ENCODE data around the gene TEP1. TPM values are rescaled to one million over a fixed set of nuclear protein-coding genes. Genes with fewer than 3 reads are reported as not detected.

TEP1 gene
- total RNA-seq, 1 donor from 2014 or later: 24.6 TPM

GRCh38 chr14:20328705-20329104 is 84.6 kb downstream of the TEP1 start:
- intact Hi-C loops (cut with DNase I): loop anchor here (5.0 kb wide), 1 partner anchor 284 kb away; no protein-coding TSS in a partner anchor
- DNase-seq (ENCODE audit: extremely low spot score in 2 of 2): no peak
- H3K36me3 ChIP-seq: peaks cover 0 to 29% of the 10 kb centered on the region in 2 donors
- H3K27me3 ChIP-seq: no peaks in the 10 kb centered on the region
- H3K4me3 ChIP-seq: no peak overlapping the region
- peaks cover 29% of the 10 kb centered on the region for H3K4me1 ChIP-seq
- H3K9me3 ChIP-seq: no peaks in the 10 kb centered on the region
- no peak for TF ChIP-seq POLR2A (IDR thresholded peaks at IDR 0.05)
- TF ChIP-seq POLR2AphosphoS5 (IDR thresholded peaks at IDR 0.05; ENCODE audit: insufficient read depth in 1 of 2, low read depth in 1 of 2): no peak
- no peak for TF ChIP-seq CTCF (IDR thresholded peaks at IDR 0.05)
- no peak overlapping the region for H3K27ac ChIP-seq

GRCh38 chr14:20327005-20327869 is 86.1 kb downstream of the TEP1 start:
- intact Hi-C loops (cut with DNase I): loop anchor here (5.0 kb wide), 1 partner anchor 285 kb away; no protein-coding TSS in a partner anchor
- H3K9me3 ChIP-seq: no peaks in the 10 kb centered on the region
- no peak for TF ChIP-seq POLR2A (IDR thresholded peaks at IDR 0.05)
- TF ChIP-seq CTCF (IDR thresholded peaks at IDR 0.05): peak; percentile 64 to 74 (median 65)
- peak in 1 of 2 donors; percentile 69 for TF ChIP-seq POLR2AphosphoS5 (IDR thresholded peaks at IDR 0.05; ENCODE audit: insufficient read depth in 1 of 2, low read depth in 1 of 2)
- no peak for DNase-seq (ENCODE audit: extremely low spot score in 2 of 2)
- H3K36me3 ChIP-seq: peaks cover 0 to 39% of the 10 kb centered on the region in 2 donors
- H3K27ac ChIP-seq: peak overlapping the region; percentile 42
- no peak overlapping the region for H3K4me3 ChIP-seq
- peaks cover 24% of the 10 kb centered on the region for H3K4me1 ChIP-seq
- H3K27me3 ChIP-seq: no peaks in the 10 kb centered on the region

GRCh38 chr14:20317720-20318119 is 95.6 kb downstream of the TEP1 start:
- Histone ChIP-seq H3K27ac (no peak overlapping the region), H3K27me3 (no peaks in the 10 kb centered on the region), H3K9me3 (no peaks in the 10 kb centered on the region), H3K36me3 (peaks cover 0 to 57% of the 10 kb centered on the region in 2 donors), H3K4me1 (no peaks in the 10 kb centered on the region), H3K4me3 (no peak overlapping the region)
- intact Hi-C loops (cut with DNase I): no loop called here
- TF ChIP-seq POLR2AphosphoS5 (IDR thresholded peaks at IDR 0.05; ENCODE audit: insufficient read depth in 1 of 2, low read depth in 1 of 2) (no peak), POLR2A (IDR thresholded peaks at IDR 0.05) (no peak), CTCF (IDR thresholded peaks at IDR 0.05) (no peak)
- no peak for DNase-seq (ENCODE audit: extremely low spot score in 2 of 2)

Small RNA genes within 50 kb of the gene (small RNA-seq; reads per million reads assigned to genes)
- 0.52 reads per million for gene RNA5SP382
- not detected for gene SNORA79B
- gene SNORD126: 418 reads per million, percentile 98 among the genes with 10 or more reads in this experiment

Other genes starting within 250 kb of the TEP1 start
- gene OR11G2, start 222.6 kb downstream of the TEP1 start, total RNA-seq: not detected
- gene OR11H6, start 189.8 kb downstream of the TEP1 start, total RNA-seq: not detected
- gene OR11H7, start 184.5 kb downstream of the TEP1 start, total RNA-seq: not detected
- not detected for gene OR11H4, start 174.2 kb downstream of the TEP1 start, total RNA-seq
- 10.8 TPM for gene TTC5, start 107.5 kb downstream of the TEP1 start, total RNA-seq
- gene CCNB1IP1, start 80.2 kb downstream of the TEP1 start, total RNA-seq: 38.5 TPM
- 5.9 TPM for gene PARP2, start 69.9 kb downstream of the TEP1 start, total RNA-seq
- gene KLHL33, start 22.7 kb upstream of the TEP1 start, total RNA-seq: 1.2 TPM
- gene OSGEP, start 41.3 kb upstream of the TEP1 start, total RNA-seq: 60.9 TPM
- gene APEX1, start 41.7 kb upstream of the TEP1 start, total RNA-seq: 95.5 TPM
- 24.1 TPM for gene PIP4P1, start 47.9 kb upstream of the TEP1 start, total RNA-seq
- 64.6 TPM for gene PNP, start 55.9 kb upstream of the TEP1 start, total RNA-seq
- gene RNASE10, start 92.0 kb upstream of the TEP1 start, total RNA-seq: not detected
- not detected for gene RNASE9, start 147.5 kb upstream of the TEP1 start, total RNA-seq
- not detected for gene RNASE11, start 174.5 kb upstream of the TEP1 start, total RNA-seq
- gene RNASE12, start 177.9 kb upstream of the TEP1 start, total RNA-seq: not detected
- not detected for gene OR6S1, start 228.2 kb upstream of the TEP1 start, total RNA-seq

Measured in vagina (tissue), 2 donors.